NT2/D1 (cell line): Measurements from ENCODE around the gene EPB41L2.
"Not testable (repeated sequence)": the region's sequence is repeated elsewhere in the genome, so short reads cannot be mapped to it uniquely, and the experiment has no call there.

ENCODE experiments used
- DNase-seq: peaks from one replicate; pipeline ENCODE4 v3.0.0-alpha.2; 2011; ENCODE audit warnings: low read depth, low spot score
- H3K27me3 ChIP-seq: 2 replicates; pipeline ENCODE4 v1.6.0; 2011; ENCODE audit warnings: mild to moderate bottlenecking; ENCODE audit not compliant: insufficient read length, insufficient read depth
- H3K36me3 ChIP-seq: 2 replicates; pipeline ENCODE4 v1.6.1; 2011; ENCODE audit warnings: mild to moderate bottlenecking, low read length, mixed read lengths; ENCODE audit not compliant: insufficient read depth, insufficient read length
- H3K4me1 ChIP-seq: 2 replicates; pipeline ENCODE4 v1.5.1; 2011; ENCODE audit not compliant: insufficient read depth, insufficient read length
- H3K4me3 ChIP-seq: 2 replicates; pipeline ENCODE4 v1.5.1; 2011; ENCODE audit warnings: low read depth; ENCODE audit not compliant: insufficient read length
- H3K9ac ChIP-seq: 2 replicates; pipeline ENCODE4 v1.6.0; 2011; ENCODE audit warnings: low read depth; ENCODE audit not compliant: insufficient read length
- H3K9me3 ChIP-seq: 2 replicates; pipeline ENCODE4 v1.5.1; 2011; ENCODE audit warnings: mild to moderate bottlenecking, low read length; ENCODE audit not compliant: insufficient read depth
- SUZ12 ChIP-seq: IDR thresholded peaks from 2 replicates; pipeline ENCODE4 v1.6.1; 2011; ENCODE audit not compliant: insufficient read length, insufficient read depth; ENCODE audit errors: extremely low read depth
- YY1 ChIP-seq: IDR thresholded peaks from 2 replicates; pipeline ENCODE4 v1.6.1; 2011; ENCODE audit not compliant: insufficient read length, insufficient read depth
- ZNF274 ChIP-seq: IDR thresholded peaks from 2 replicates; pipeline ENCODE4 v1.6.1; 2011; ENCODE audit warnings: mild to moderate bottlenecking, low read depth, low read length

Gene EPB41L2

DNA sequence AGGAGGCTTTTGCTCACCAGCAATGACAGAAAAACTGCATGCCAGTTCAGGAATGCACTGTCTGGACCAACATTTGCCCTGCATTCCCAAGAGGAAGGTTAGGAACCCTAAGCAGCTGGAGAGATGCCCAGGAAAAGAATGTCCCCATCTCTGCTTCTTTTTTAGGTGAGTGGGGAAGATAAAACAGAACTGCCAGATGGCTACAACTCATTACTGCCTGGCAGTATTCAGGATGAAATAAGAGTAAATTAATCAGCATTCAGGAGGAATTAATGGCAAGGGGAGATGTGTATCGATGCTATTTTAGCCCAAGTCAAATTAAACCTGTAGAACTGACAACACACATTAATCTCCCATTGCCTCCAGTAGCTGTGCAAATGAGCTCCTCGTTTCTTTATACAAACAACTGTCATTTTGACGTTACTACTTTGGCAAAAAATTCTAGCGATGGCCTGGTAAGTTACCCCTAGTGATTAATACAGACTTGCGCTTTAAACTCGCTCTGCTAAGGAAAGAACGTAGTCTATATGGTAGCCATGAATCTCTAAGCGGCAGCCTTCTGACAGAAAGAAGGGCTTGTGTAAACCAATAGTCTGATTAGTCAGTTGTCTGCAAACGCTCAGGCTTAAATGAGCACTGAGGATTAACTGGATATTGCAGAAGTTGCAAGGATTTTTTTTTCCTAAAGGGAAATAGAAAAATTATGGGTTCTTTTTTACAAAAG is 252.6 kb downstream of the EPB41L2 start:
- DNase-seq, result no peak
- Histone ChIP-seq H3K4me1 (no peaks in the 10 kb centered on the region), H3K4me3 (no peak overlapping the region), H3K9ac (no peak overlapping the region), H3K27me3 (no peaks in the 10 kb centered on the region), H3K36me3 (no peaks in the 10 kb centered on the region), H3K9me3 (no peaks in the 10 kb centered on the region)
- TF ChIP-seq YY1, result no peak

- not testable (repeated sequence) for H3K27me3 ChIP-seq, H3K9ac ChIP-seq, H3K9me3 ChIP-seq, DNase-seq, H3K4me1 ChIP-seq, H3K4me3 ChIP-seq, H3K36me3 ChIP-seq
Measured at GRCh38 chr6:130801368-130801767, 261.7 kb downstream of the EPB41L2 start.

- no peak for DNase-seq
- no peaks in the 10 kb centered on the region for H3K27me3 ChIP-seq
- H3K4me3 ChIP-seq, result no peak overlapping the region
- peaks cover 9% of the 10 kb centered on the region; the same call in 1 of the 2 replicates for H3K9me3 ChIP-seq
- no peak overlapping the region for H3K9ac ChIP-seq
- no peak for TF ChIP-seq ZNF274
- no peaks in the 10 kb centered on the region for H3K36me3 ChIP-seq
- H3K4me1 ChIP-seq, result no peaks in the 10 kb centered on the region
Measured at GRCh38 chr6:130797061-130797460, 266.0 kb downstream of the EPB41L2 start.

DNA sequence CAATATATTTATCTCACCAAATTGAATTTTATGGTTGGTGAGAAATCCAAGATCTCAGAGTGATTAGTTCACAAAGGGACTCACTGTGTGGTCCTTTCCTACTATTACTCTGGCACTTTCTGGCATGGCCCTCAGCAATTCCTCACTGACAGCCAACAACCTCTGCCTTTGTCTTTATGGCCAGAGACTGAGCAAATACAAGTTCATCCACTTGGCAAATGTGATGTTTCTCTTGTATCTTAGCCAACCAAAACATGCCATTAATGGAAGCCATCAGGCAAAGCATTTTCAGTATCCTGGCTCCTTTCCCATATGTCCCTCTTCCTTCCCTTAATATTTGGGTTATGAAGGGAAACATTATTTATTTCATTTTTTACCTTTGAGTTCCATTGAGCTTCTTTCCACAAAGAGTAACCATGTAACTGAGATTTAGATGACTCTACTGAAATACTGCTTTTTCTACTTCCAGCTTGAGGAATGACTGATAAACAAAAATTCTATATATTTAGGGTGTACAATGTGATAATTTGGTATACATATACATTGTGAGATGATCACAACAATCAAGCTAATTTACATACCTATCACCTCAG is 266.6 kb downstream of the EPB41L2 start:
- Histone ChIP-seq H3K36me3 (no peaks in the 10 kb centered on the region), H3K9me3 (peaks cover 9% of the 10 kb centered on the region; the same call in 1 of the 2 replicates), H3K4me3 (no peak overlapping the region), H3K9ac (no peak overlapping the region), H3K27me3 (no peaks in the 10 kb centered on the region), H3K4me1 (no peaks in the 10 kb centered on the region)
- no peak for DNase-seq
- TF ChIP-seq ZNF274, result no peak
- no peak for TF ChIP-seq YY1
- TF ChIP-seq SUZ12, result no peak

DNA sequence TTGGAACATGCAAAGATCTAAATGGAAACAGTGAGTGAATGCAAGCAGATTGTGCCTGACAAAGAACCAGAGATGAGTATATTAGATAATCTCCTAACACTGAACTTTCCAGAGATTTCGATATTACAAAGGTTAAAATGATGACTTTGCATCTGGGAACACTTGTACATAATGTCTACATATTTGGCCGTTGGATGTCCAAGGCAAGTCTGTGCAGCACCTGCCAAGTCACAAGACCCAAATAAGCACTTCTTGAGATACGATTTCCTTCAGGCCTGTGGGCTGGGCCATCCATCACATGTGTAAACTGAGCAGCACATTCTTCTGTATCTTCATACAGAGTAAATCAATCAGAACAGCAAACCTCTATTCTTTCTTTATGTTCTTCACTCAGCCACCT is 268.3 kb downstream of the EPB41L2 start:
- TF ChIP-seq SUZ12, result no peak
- no peak overlapping the region for H3K4me3 ChIP-seq

GRCh38 chr6:130794010-130794697 is 268.9 kb downstream of the EPB41L2 start:
- DNase-seq, result no peak
- no peaks in the 10 kb centered on the region for H3K9me3 ChIP-seq
- no peak for TF ChIP-seq SUZ12
- TF ChIP-seq YY1, result no peak
- no peak for TF ChIP-seq ZNF274

More for the DNA sequence above, 268.3 kb downstream of the EPB41L2 start:
- Histone ChIP-seq H3K4me1 (no peaks in the 10 kb centered on the region), H3K9ac (no peak overlapping the region), H3K36me3 (no peaks in the 10 kb centered on the region), H3K27me3 (no peaks in the 10 kb centered on the region), H3K9me3 (no peaks in the 10 kb centered on the region)
- no peak for DNase-seq

More at GRCh38 chr6:130794010-130794697, 268.9 kb downstream of the EPB41L2 start:
- Histone ChIP-seq H3K27me3 (no peaks in the 10 kb centered on the region), H3K9ac (no peak overlapping the region), H3K36me3 (no peaks in the 10 kb centered on the region), H3K4me3 (no peak overlapping the region), H3K4me1 (no peaks in the 10 kb centered on the region)
